Hematopoietic multipotent progenitor cell (in vitro differentiated cells): ENCODE measurements around the gene RAD54L2. TPM values are rescaled to one million over a fixed set of nuclear protein-coding genes. Genes with fewer than 3 reads are reported as not detected.
"Not testable (repeated sequence)": the region's sequence is repeated elsewhere in the genome, so short reads cannot be mapped to it uniquely, and the experiment has no call there.

Experiments used
- DNase-seq, 3 donors: peaks; one replicate each; pipeline ENCODE4 v3.0.0-alpha.2; 2011 to 2015; ENCODE audit warnings: low read depth in 2 of 3, low spot score in 2 of 3
- total RNA-seq: library from RNA; depleted of rRNA; stranded (reverse); fragments of >200 nt; gene quantifications from one replicate; pipeline ENCODE4 v1.2.3, GENCODE V29; 2012

RAD54L2 gene
- total RNA-seq, 1 donor = 29.4 TPM

GRCh38 chr3:51542596-51542995 is 4.1 kb downstream of the RAD54L2 start:
- DNase-seq = not testable (repeated sequence)

- DNase-seq = no peak
Observed at GRCh38 chr3:51544011-51544775, 5.7 kb downstream of the RAD54L2 start.

GRCh38 chr3:51547274-51547673 is 8.8 kb downstream of the RAD54L2 start:
- no peak for DNase-seq

- no peak for DNase-seq
Observed at GRCh38 chr3:51549311-51549710, 10.8 kb downstream of the RAD54L2 start.

GRCh38 chr3:51550080-51550819 is 11.7 kb downstream of the RAD54L2 start:
- no peak for DNase-seq

- no peak for DNase-seq
Observed at GRCh38 chr3:51557993-51558392, 19.5 kb downstream of the RAD54L2 start.

GRCh38 chr3:51559411-51559888 is 20.9 kb downstream of the RAD54L2 start:
- DNase-seq = no peak

GRCh38 chr3:51559961-51560360 is 21.4 kb downstream of the RAD54L2 start:
- DNase-seq = no peak

- not testable (repeated sequence) for DNase-seq
Observed at GRCh38 chr3:51562403-51562802, 23.9 kb downstream of the RAD54L2 start.

- DNase-seq = peak in 2 of 3 donors; percentile 28 to 43
Observed at GRCh38 chr3:51568036-51568435, 29.5 kb downstream of the RAD54L2 start.

- DNase-seq = peak in 2 of 3 donors; percentile 37 to 62
Observed at GRCh38 chr3:51568996-51569395, 30.5 kb downstream of the RAD54L2 start.

GRCh38 chr3:51578238-51578637 is 39.7 kb downstream of the RAD54L2 start:
- no peak for DNase-seq

- DNase-seq = no peak
Observed at GRCh38 chr3:51580418-51580817, 41.9 kb downstream of the RAD54L2 start.

GRCh38 chr3:51581524-51581923 is 43.0 kb downstream of the RAD54L2 start:
- DNase-seq = no peak

- no peak for DNase-seq
Observed at GRCh38 chr3:51585197-51585596, 46.7 kb downstream of the RAD54L2 start.

- no peak for DNase-seq
Observed at GRCh38 chr3:51585871-51586270, 47.4 kb downstream of the RAD54L2 start.

Other genes with a start within 250 kb of the RAD54L2 start
- 19.9 TPM for gene MANF, start 153.4 kb upstream of the RAD54L2 start, total RNA-seq
- gene RBM15B, start 147.4 kb upstream of the RAD54L2 start, total RNA-seq = 45.8 TPM
- 16.7 TPM for gene DCAF1, start 38.7 kb upstream of the RAD54L2 start, total RNA-seq
- gene TEX264, start 132.5 kb downstream of the RAD54L2 start, total RNA-seq = 80.0 TPM
- 0.27 TPM for gene GRM2, start 168.3 kb downstream of the RAD54L2 start, total RNA-seq
- not detected for gene IQCF6, start 240.5 kb downstream of the RAD54L2 start, total RNA-seq